Measurements from ENCODE around the gene CTSC.

DNA sequence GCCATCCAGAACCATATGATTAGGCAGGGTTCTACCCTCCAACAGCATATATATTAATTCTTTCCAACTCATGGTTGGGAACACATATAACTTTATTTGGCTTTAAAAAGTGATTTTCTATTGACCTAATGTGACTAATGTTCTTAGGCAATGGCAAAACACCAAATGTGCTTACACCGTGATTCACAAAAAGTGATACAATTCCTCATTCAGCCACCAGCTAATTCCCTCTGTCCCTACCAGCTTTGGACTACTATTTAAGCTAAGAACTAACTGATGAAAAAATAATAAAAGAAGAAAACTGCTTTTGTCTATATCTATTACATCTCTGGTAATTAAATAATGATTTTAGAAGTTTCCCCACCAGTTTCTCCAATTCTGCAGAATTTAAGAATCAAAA lies 4.7 kb downstream of the CTSC start:
- TF ChIP-seq, protein P1, sequence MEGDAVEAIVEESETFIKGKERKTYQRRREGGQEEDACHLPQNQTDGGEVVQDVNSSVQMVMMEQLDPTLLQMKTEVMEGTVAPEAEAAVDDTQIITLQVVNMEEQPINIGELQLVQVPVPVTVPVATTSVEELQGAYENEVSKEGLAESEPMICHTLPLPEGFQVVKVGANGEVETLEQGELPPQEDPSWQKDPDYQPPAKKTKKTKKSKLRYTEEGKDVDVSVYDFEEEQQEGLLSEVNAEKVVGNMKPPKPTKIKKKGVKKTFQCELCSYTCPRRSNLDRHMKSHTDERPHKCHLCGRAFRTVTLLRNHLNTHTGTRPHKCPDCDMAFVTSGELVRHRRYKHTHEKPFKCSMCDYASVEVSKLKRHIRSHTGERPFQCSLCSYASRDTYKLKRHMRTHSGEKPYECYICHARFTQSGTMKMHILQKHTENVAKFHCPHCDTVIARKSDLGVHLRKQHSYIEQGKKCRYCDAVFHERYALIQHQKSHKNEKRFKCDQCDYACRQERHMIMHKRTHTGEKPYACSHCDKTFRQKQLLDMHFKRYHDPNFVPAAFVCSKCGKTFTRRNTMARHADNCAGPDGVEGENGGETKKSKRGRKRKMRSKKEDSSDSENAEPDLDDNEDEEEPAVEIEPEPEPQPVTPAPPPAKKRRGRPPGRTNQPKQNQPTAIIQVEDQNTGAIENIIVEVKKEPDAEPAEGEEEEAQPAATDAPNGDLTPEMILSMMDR (IDR thresholded peaks at IDR 0.05; ENCODE audit: low read depth, low read length, poor library complexity, severe bottlenecking) = no peak
- TF ChIP-seq EZH2phosphoT487 (IDR thresholded peaks at IDR 0.05; ENCODE audit: borderline replicate concordance, low read length) = no peak
